Fibroblast of mammary gland (primary cell): ENCODE results near the gene MPHOSPH6.

Source experiments
- DNase-seq: peaks from one replicate; pipeline ENCODE4 v3.0.0-alpha.2; 2010; ENCODE audit warnings: low read depth
- H3K4me3 ChIP-seq: 2 replicates; pipeline ENCODE4 v1.5.1; 2011; ENCODE audit warnings: low read depth, mild to moderate bottlenecking, low read length, moderate library complexity; ENCODE audit not compliant: control insufficient read depth
- TF ChIP-seq, protein P1 (sequence below): conservative IDR thresholded peaks from 2 replicates; pipeline ENCODE4 v1.5.1; 2011; ENCODE audit warnings: low read depth, low read length, inconsistent platforms; ENCODE audit not compliant: control insufficient read depth, insufficient read depth

The MPHOSPH6 gene

DNA sequence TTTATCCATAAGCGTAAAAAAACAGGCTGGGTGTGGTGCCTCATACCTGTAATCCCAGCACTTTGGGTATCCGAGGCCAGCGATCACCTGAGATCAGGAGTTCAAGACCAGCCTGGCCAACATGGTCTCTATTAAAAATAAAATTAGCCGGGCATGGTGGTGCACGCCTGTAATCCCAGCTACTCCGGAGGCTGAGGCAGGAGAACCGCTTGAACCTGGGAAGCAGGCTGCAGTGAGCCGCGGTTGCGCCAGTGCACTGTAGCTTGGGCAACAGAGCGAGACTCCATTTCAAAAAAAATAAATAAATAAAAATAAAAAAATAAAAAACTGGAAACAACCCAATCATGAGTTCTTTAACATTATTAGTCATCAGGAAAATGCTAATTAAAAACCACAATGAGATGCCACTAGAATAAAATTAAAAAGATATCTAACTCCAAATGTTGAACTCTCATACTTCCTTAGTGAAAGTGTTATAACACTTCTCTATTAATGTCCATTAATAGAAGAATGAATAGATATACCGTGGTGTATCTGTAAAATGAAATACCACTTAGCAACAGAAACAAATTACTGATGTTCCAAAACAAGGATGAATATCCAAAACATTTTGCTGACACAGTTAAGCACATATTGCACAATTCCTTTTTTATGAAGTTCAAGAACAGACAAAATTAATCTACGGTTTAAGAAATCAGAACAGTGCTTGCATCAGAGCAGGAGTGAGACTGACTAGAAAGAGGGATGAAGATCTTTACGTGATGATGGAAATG lies 13.1 kb downstream of the MPHOSPH6 start:
- DNase-seq, result peak; percentile 75
- TF ChIP-seq, protein P1, sequence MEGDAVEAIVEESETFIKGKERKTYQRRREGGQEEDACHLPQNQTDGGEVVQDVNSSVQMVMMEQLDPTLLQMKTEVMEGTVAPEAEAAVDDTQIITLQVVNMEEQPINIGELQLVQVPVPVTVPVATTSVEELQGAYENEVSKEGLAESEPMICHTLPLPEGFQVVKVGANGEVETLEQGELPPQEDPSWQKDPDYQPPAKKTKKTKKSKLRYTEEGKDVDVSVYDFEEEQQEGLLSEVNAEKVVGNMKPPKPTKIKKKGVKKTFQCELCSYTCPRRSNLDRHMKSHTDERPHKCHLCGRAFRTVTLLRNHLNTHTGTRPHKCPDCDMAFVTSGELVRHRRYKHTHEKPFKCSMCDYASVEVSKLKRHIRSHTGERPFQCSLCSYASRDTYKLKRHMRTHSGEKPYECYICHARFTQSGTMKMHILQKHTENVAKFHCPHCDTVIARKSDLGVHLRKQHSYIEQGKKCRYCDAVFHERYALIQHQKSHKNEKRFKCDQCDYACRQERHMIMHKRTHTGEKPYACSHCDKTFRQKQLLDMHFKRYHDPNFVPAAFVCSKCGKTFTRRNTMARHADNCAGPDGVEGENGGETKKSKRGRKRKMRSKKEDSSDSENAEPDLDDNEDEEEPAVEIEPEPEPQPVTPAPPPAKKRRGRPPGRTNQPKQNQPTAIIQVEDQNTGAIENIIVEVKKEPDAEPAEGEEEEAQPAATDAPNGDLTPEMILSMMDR, result no peak
- no peak overlapping the region for H3K4me3 ChIP-seq

DNA sequence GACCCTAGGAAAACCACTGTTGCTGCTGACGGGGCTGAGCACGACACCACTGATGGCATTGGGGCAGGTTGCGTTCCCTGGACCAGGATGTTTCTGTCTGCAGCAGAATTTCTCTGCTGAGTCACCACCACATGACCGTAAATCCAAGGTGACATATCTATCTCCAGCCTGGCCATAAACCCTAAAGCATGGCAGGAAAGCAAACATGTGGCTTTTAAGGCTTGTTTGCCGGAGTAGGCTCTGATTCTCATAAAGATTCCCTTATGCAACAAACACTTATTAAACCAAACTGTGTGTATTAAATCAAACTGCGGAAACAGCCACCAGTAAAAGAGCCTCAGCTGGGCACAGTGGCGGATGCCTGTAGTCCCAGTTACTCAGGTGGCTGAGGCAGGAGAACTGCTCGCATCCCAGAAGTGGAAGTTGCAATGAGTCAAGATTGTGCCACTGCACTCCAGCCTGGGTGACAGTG lies 17.3 kb downstream of the MPHOSPH6 start:
- TF ChIP-seq, protein P1, result no peak
- DNase-seq, result peak; percentile 42

DNA sequence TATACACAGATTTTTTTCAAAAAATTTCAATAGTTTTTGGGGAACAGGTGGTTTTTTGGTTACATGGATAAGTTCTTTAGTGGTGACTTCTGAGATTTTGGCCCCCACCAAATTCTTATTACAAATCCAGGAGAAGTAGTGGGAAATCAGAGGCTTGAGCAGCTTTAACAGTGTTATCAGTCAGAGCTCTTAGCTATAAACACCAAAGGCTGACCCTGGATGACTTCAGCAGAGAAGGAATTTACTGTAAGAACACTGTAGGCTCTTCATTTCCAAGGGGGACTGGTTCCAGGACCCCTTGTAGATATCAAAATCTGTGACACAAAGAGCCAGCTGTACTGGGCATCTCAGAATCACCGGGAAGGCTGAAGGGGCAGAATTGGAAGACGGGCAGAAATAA lies 17.8 kb downstream of the MPHOSPH6 start:
- TF ChIP-seq, protein P1, result no peak
- DNase-seq, result no peak
- H3K4me3 ChIP-seq, result no peak overlapping the region

More for the DNA sequence above, 17.3 kb downstream of the MPHOSPH6 start:
- H3K4me3 ChIP-seq, result no peak overlapping the region

DNA sequence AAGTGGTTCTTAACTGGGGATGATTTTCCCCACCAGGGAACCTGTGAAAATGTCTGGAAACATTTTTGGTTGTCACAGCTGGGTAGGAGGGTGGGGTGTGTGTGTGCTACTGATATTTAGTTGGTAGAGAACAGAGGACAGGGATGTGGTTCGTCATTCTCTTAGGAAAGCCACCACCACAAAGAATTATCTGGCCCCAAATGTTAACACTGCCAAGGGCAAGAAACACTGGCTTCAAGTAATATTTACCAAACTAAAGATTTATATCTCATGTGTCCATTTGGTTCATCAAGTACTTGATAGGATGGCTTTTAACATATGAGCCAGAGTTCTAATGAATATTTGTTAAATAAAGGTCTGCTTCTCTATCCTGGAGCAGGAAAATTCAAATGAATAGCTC lies 19.5 kb downstream of the MPHOSPH6 start:
- no peak for DNase-seq
- H3K4me3 ChIP-seq, result no peak overlapping the region
- TF ChIP-seq, protein P1, result no peak

DNA sequence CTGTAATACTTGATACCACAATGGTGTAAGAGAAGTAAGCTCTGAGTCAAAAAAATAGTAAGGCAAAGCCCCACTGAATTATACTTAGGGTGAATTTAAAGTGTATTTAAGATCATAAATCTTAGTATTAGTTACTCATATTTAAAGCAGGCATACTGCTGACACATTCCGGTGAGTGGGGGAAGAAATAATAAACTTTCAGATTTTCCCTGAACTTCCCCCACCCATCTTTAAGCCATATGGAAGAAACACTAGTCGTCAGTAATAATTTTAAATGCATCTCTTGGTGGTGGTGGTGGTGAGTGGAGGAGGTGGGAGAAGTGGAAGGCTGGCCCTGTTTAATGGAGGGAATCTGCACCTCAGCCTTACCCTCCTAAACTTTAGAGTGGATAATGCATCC lies 20.5 kb downstream of the MPHOSPH6 start:
- no peak overlapping the region for H3K4me3 ChIP-seq

DNA sequence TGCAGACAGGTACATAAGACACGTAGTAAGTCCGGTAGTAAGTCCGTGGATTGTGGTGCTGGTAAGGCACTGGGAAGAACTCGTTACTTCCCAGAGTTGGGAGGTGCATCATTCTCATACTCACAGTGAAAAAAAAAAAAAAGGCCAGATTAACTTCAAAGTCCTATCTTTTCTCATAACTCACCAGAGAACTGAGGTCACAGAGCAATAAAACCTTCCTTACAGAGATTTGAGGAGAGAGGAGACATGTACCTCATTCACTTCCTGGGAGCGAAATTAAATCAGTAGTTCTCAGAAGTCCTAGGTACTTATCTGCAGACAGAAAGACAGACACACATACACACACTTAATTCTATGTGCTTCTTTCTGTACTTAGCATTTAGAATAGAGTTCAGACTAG lies 22.5 kb downstream of the MPHOSPH6 start:
- TF ChIP-seq, protein P1, result no peak
- H3K4me3 ChIP-seq, result no peak overlapping the region
- no peak for DNase-seq

More for the DNA sequence above, 20.5 kb downstream of the MPHOSPH6 start:
- DNase-seq, result no peak
- TF ChIP-seq, protein P1, result no peak
